GM12865 (cell line): Measurements from ENCODE around the gene SERPINB11.

Experiments
- DNase-seq: peaks from one replicate; pipeline ENCODE4 v3.0.0; 2010; ENCODE audit warnings: low read depth
- H3K4me3 ChIP-seq: 2 replicates; pipeline ENCODE4 v1.5.1; 2011; ENCODE audit warnings: mild to moderate bottlenecking, low read depth, low read length, control low read depth
- TF ChIP-seq, protein P1 (sequence below): IDR thresholded peaks from 2 replicates; pipeline ENCODE4 v1.5.1; 2011; ENCODE audit warnings: low read length, control low read depth, low read depth, inconsistent platforms; ENCODE audit not compliant: insufficient read depth; ENCODE audit errors: missing control alignments

Gene SERPINB11

DNA sequence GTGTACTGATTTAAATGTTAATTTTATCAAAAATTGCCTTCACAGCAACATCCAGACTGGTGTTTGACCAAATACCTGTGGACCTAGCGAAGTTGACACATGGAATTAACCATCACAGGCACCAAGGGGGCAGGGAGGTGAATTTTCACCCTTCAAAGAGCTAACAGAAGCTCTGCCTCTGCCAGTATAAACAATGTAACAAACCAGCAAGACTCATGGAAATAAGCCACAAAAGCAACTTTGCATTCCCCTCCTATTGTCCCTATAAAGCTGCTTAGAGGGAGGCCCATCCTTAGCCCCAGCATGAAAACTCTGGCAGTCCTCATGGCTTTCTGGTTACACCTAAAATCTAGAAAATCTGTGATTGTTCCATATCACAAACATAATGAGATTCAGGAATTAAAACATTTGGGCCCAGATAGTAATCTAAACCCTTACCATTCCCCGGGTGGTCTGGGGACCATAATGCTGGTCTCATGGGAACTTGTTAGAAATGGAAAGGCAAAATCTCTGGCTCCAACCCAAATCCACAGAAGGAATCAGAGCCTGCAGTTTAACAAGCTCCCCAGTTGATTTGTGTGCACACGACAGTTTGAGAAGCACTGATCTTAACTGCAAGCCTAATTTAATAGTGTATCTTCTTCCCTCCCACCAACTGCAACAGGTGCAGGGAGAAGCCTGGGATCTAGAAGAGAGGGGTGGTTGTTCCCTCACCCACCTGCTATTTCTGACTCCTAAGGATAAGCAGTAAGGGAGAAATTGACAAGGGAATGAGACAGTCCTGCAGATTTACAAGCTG, 23.1 kb downstream of the SERPINB11 start:
- TF ChIP-seq, protein P1, sequence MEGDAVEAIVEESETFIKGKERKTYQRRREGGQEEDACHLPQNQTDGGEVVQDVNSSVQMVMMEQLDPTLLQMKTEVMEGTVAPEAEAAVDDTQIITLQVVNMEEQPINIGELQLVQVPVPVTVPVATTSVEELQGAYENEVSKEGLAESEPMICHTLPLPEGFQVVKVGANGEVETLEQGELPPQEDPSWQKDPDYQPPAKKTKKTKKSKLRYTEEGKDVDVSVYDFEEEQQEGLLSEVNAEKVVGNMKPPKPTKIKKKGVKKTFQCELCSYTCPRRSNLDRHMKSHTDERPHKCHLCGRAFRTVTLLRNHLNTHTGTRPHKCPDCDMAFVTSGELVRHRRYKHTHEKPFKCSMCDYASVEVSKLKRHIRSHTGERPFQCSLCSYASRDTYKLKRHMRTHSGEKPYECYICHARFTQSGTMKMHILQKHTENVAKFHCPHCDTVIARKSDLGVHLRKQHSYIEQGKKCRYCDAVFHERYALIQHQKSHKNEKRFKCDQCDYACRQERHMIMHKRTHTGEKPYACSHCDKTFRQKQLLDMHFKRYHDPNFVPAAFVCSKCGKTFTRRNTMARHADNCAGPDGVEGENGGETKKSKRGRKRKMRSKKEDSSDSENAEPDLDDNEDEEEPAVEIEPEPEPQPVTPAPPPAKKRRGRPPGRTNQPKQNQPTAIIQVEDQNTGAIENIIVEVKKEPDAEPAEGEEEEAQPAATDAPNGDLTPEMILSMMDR, result no peak
- H3K4me3 ChIP-seq, result no peak overlapping the region
- DNase-seq, result no peak

DNA sequence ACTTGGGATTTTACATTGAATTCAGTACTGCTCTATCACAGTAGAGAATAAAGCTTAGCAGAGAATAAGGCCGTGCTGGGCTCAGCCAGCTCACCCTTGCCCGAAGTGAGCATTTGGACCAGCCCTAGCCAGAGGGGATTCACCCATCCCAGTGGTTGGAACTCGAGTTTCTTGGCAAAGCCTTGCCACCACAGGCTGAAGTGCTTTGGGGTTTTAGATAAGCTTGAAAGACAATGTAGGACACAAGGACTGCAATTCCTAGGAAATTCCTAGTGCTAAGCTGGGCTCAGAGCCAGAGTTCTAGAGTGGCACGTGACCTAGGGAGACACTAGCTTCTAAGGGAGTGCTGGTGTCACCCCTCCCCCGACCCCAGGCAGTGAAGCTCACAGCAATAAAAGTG, 28.0 kb downstream of the SERPINB11 start:
- DNase-seq, result no peak
- H3K4me3 ChIP-seq, result no peak overlapping the region
- TF ChIP-seq, protein P1, result no peak

DNA sequence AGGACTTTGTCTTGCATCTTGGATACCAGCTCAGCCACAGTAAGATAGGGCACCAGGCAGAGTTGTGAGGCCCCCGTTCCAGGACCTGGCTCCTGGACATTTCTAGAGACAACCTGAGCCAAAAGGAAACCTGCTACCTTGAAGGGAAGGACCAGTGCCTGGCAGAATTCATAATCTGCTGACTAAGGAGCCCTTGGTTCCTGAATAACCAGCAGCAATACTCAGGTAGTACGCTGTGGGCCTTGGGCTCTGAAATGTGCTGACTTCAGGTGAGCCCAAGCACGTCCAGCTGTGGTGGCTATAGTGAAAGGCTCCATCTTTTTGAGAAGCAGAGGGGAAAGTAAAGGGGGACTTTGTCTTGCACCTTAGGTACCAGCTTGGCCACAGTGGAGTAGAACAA, 28.5 kb downstream of the SERPINB11 start:
- TF ChIP-seq, protein P1, result no peak
- DNase-seq, result no peak
- no peak overlapping the region for H3K4me3 ChIP-seq

DNA sequence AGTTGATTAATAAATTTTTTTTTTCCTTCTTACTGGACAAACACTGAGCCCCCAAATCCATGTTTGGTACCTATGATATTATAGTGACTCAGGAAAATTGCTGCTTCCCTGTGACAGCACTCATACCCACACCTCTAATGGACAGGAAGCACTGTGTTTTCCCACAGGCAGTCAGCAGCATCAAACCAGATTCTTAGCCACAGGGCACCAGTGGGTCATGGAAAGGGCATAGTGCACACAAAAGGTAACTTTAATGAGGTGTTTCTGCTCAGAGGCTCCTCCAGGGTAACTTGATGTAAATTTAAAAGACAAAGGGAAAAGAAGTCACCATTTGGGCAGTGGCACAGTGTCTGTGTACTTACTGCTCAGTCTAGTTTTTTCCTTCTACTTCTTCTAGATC, 34.1 kb downstream of the SERPINB11 start:
- TF ChIP-seq, protein P1, result no peak
- no peak overlapping the region for H3K4me3 ChIP-seq
- no peak for DNase-seq

DNA sequence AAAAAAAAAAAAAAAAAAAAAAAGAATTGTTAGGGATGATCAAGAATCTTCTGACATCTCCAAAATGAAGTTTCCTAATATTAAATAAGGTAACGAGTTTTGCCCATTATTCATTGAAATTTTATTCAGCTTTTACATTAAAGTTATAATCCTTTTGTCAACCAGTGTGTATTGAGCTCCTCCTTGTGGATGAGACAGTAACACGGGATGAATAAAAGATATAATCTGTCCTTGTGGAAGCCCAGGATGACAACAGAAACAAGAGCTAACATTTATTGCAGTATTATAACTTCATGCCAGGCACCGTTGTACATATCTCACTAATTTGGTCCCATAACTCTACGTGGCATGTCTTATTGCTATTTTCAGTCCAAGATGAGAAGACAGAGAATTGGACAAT, 39.0 kb downstream of the SERPINB11 start:
- DNase-seq, result no peak
- H3K4me3 ChIP-seq, result no peak overlapping the region
- TF ChIP-seq, protein P1, result no peak

DNA sequence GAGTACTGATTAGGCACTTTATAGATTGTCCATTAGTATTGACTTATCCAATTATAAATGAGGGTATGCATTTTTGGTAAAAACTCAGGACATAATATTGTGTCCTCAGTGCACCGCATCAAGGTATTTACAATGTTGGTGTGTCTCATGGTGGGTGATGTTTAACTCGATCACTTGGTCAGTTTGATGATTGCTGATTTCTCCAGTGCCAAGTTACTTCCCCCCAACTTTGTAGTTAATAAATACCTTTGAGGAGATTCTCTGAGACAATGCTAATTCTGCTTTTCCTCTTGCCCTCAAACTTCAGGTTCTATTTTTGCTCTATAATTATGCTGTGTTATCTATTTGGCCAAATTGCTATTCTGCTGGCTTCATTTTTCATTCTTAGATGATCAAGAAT, 44.2 kb downstream of the SERPINB11 start:
- H3K4me3 ChIP-seq, result no peak overlapping the region
- TF ChIP-seq, protein P1, result no peak
- no peak for DNase-seq

DNA sequence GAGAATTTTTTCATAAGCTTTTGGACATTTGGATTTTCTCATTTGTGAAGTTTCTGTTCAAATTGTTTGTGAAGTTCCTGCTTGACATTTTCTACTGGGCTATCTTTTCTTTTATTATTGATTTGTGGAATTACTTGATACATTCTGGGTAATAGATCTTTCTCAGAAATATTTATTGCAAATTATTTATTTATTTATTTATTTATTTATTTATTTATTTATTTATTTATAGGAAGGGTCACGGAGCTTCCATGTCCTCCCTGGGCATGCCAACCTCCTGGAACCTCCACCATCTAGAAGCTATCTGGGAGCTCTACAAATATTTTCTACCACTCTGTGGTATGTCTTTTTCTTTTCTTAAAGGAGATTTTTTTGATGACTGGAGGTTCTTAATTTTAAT, 46.7 kb downstream of the SERPINB11 start:
- no peak overlapping the region for H3K4me3 ChIP-seq
- DNase-seq, result no peak
- TF ChIP-seq, protein P1, result no peak
